ENCODE results near the gene VASH2.
"Not testable (repeated sequence)": the region's sequence is repeated elsewhere in the genome, so short reads cannot be mapped to it uniquely, and the experiment has no call there.

VASH2 gene

GRCh38 chr1:212950243-212951125 lies at the start of gene VASH2:
TSS of gene VASH2 (plus strand) at chr1:212950541. CDS start at chr1:212951543, 1,002 bp downstream.
- DNase-seq = peak; percentile 90

- no peak for DNase-seq
Observed at GRCh38 chr1:212901290-212901689, 49.1 kb upstream of the VASH2 start.

DNA sequence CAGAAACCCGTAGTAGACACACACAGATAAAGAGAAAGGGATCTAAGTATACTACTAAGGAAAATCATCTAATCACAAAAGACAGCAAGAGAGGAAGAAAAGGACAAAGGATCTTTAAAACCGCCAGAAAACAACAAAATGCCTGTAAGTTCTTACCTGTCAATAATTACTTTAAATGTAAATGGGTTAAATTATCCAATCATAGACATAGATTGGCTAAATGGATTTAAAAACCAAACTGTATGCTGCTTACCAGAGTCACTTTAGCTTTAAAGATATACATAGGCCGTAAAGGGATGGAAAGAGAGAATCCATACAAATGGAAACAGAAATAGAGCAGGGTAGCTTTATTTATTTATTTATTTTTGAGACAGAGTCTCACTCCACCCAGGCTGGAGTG lies 48.3 kb upstream of the VASH2 start:
- DNase-seq = no peak

DNA sequence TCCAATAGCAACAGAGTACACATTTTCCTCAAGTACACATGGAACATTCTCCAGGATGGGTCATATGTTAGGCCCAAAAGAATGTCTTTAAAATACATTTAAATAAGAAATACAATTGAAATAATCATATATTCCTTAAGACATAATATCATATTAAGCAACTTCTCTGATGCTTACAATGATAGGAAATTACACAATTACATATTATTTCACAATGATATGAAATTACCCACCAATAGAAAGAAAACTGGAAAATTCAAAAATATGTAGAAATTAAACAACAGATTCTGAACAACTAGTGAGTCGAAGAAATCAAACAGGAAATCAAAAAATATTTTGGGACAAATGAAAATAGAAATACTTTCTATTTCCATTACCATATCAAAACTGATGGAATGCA lies 46.7 kb upstream of the VASH2 start:
- DNase-seq = no peak

GRCh38 chr1:212908071-212908470 lies 42.3 kb upstream of the VASH2 start:
- DNase-seq = not testable (repeated sequence)

DNA sequence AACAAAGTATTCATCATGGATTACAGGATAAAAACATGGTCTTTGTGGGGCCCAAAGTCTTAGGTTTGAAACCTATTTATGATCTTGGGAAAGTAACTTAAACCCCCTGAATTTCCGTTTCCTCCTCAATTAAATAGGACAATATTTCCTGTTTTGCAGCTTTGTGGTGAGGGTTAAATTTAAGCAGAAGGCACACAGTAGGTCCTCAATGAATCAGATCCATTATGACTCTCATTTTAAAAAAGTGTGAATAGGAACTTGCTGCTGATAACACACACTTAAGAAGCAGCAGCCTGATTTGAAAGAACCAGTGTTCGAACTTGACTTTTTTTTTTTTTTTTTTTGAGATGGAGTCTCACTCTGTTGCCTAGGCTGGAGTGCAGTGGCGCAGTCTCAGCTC lies 41.4 kb upstream of the VASH2 start:
- DNase-seq = no peak

DNA sequence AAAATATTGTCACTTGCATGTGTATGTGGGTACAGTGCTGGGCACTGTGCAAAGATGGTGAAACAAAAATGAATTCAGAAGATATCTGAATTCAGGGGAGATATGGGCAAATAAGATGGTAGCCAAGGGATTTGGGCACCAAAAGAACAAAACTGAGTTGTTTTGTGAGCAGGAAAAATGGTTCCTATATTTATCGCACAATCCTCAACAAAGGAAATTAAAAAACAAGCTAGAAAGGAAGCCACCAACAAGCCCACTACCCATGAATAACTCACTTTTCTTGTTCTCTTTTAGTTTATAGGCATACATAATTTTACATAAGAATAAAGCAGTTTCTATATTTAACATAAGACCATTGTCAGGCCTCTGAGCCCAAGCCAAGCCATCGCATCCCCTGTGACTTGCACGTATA lies 40.7 kb upstream of the VASH2 start:
- no peak for DNase-seq

GRCh38 chr1:212910213-212910612 lies 40.1 kb upstream of the VASH2 start:
- DNase-seq = not testable (repeated sequence)

DNA sequence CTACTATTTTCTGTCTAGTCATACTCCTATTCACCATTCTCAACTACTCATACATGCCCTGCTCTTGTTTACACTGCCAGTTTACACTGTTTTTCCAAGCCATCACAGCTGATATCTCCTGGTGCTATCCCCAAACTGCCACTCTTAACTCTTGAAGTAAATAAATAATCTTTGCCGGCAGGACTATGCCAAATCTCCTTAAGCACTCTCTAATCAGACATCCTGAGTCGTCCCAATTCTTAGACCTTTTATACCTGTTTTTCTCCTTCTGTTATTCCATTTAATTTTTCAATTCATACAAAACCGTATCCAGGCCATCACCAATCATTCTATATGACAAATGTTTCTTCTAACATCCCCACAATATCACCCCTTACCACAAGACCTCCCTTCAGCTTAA lies 36.7 kb upstream of the VASH2 start:
- not testable (repeated sequence) for DNase-seq

- DNase-seq = not testable (repeated sequence)
Observed at GRCh38 chr1:212914110-212914509, 36.2 kb upstream of the VASH2 start.

- no peak for DNase-seq
Observed at GRCh38 chr1:212914789-212915188, 35.6 kb upstream of the VASH2 start.

- peak; percentile 46 for DNase-seq
Observed at GRCh38 chr1:212915245-212916091, 34.9 kb upstream of the VASH2 start.

GRCh38 chr1:212916481-212917133 lies 33.7 kb upstream of the VASH2 start:
- peak; percentile 57 for DNase-seq

- no peak for DNase-seq
Observed at GRCh38 chr1:212917134-212917485, 33.2 kb upstream of the VASH2 start.

DNA sequence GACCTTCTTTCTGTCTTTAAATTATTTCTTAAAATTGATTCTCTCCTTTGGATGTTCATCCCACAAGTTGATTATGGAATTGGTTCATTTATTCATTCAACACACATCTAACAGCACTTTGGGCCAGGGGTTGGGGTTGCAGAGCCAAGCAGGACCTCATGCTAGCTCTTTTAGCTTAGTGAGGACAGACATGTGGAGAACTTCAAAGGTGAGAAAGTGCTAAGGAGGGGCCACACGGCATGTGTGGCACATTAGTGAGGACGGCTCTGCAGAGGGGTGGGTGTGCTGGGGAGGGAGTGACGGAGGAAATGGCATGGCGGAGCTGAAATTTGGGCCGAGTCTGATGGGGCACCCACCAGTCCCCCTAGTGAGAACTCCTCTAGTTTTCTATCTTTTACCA lies 32.5 kb upstream of the VASH2 start:
- DNase-seq = no peak

- no peak for DNase-seq
Observed at GRCh38 chr1:212918824-212919223, 31.5 kb upstream of the VASH2 start.

- DNase-seq = no peak
Observed at GRCh38 chr1:212920246-212920645, 30.1 kb upstream of the VASH2 start.

- DNase-seq = no peak
Observed at GRCh38 chr1:212920896-212921295, 29.4 kb upstream of the VASH2 start.

DNA sequence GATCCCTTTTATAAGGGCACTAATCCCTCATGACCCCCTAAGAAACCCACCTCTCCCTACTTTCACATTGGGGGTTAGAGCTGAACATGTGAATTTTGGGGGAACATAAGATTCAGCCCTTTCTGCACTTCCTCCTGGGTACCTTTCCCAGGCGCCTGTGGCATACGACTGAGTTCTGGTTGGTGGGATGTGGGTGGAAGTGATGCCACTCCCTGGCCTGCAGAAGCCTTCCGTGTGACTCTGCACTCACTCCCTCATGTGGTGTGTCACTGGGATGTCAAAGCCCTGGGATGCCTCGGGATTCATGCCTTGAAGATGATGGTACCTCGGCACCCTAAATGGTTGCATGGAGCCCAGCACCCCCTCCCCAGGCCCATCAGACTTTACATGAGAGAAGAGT lies 28.3 kb upstream of the VASH2 start:
- no peak for DNase-seq

DNA sequence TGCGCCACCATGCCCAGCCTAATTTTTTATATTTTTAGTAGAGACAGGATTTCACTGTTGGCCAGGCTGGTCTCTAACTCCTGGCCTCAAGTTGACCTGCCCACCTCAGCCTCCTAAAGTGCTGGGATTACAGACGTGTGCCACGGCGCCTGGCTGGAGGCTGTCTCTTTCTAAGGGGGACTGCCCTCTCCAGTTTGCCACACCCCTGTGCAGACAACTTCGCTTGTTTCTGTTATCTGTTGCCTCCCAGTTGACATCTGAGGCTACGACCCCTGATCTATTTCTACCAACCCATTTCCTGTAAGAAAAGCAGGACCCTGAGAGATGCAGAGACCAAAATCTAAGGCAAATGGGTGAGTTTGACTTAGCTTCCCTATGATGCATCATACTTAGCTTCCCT lies 24.0 kb upstream of the VASH2 start:
- no peak for DNase-seq

GRCh38 chr1:212928323-212929291 lies 21.7 kb upstream of the VASH2 start:
- DNase-seq = no peak

- DNase-seq = no peak
Observed at GRCh38 chr1:212930986-212931678, 19.2 kb upstream of the VASH2 start.
